Measurements from ENCODE around the gene MITF.

The MITF gene

DNA sequence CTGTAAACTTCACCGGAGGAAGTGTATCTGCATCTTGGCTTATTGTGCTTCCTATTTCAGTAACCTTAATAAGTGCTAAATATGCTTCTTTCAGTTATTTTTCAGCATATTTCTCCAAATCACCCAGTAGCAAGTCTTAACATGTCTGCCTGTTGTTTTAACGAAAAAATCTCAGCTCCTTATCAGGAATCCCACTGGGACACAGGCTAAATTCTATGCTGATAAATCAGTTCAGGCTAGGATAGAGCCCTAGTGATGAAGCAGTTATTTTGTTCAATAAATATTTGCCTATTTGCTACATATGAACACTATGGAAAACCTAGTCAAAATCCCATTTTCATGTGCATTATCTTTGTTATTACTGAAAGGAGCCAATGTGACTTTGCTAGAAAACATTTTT, 8.2 kb upstream of the MITF start:
- no peak for DNase-seq (ENCODE audit: insufficient read length)
- TF ChIP-seq POLR2AphosphoS5 (IDR thresholded peaks at IDR 0.05; ENCODE audit: low read depth, low read length) (no peak), POLR2A (IDR thresholded peaks at IDR 0.05; ENCODE audit: low read depth, low read length) (no peak), TAF1 (IDR thresholded peaks at IDR 0.05; ENCODE audit: borderline replicate concordance, low read depth, low read length) (no peak)
- no peak for FAIRE-seq

GRCh38 chr3:69735893-69736292, 3.4 kb upstream of the MITF start:
- DNase-seq (ENCODE audit: insufficient read length) = no peak
- no peak for FAIRE-seq
- no peak for TF ChIP-seq POLR2AphosphoS5 (IDR thresholded peaks at IDR 0.05; ENCODE audit: low read depth, low read length)
- no peak for TF ChIP-seq POLR2A (IDR thresholded peaks at IDR 0.05; ENCODE audit: low read depth, low read length)
- TF ChIP-seq TAF1 (IDR thresholded peaks at IDR 0.05; ENCODE audit: borderline replicate concordance, low read depth, low read length) = no peak

- no peak for FAIRE-seq
Measured at GRCh38 chr3:69737392-69737791, 1.9 kb upstream of the MITF start.

GRCh38 chr3:69738315-69738714, 949 bp upstream of the MITF start:
- no peak for DNase-seq (ENCODE audit: insufficient read length)

More at GRCh38 chr3:69737392-69737791, 1.9 kb upstream of the MITF start:
- no peak for DNase-seq (ENCODE audit: insufficient read length)
- TF ChIP-seq POLR2A (IDR thresholded peaks at IDR 0.05; ENCODE audit: low read depth, low read length) = no peak
- no peak for TF ChIP-seq TAF1 (IDR thresholded peaks at IDR 0.05; ENCODE audit: borderline replicate concordance, low read depth, low read length)
- TF ChIP-seq POLR2AphosphoS5 (IDR thresholded peaks at IDR 0.05; ENCODE audit: low read depth, low read length) = no peak

DNA sequence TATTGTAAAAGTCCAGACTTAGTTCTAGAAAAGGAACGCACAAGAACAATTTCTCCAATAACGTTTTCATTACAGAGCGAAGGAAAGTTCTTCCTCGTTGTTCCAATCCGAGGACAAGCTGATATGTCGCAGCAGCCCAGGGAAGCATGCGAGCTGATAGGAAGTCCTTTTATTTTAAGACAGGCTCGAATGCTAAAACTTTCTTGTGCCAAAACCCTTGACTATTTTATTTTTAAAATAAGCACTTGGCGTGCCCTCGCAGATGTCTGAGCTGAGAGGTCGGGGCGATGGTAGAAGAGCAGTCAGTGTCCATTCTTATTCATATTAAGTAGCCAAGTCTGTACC, 433 bp upstream of the MITF start:
- FAIRE-seq (no peak), DNase-seq (ENCODE audit: insufficient read length) (no peak)
- TF ChIP-seq POLR2A (IDR thresholded peaks at IDR 0.05; ENCODE audit: low read depth, low read length) (no peak), TAF1 (IDR thresholded peaks at IDR 0.05; ENCODE audit: borderline replicate concordance, low read depth, low read length) (no peak), POLR2AphosphoS5 (IDR thresholded peaks at IDR 0.05; ENCODE audit: low read depth, low read length) (no peak)

More at GRCh38 chr3:69738315-69738714, 949 bp upstream of the MITF start:
- TF ChIP-seq TAF1 (IDR thresholded peaks at IDR 0.05; ENCODE audit: borderline replicate concordance, low read depth, low read length) (no peak), POLR2A (IDR thresholded peaks at IDR 0.05; ENCODE audit: low read depth, low read length) (no peak), POLR2AphosphoS5 (IDR thresholded peaks at IDR 0.05; ENCODE audit: low read depth, low read length) (no peak)
- no peak for FAIRE-seq

GRCh38 chr3:69740103-69741021, 1.1 kb downstream of the MITF start:
- DNase-seq (ENCODE audit: insufficient read length) (no peak), FAIRE-seq (no peak)
- TF ChIP-seq POLR2A (IDR thresholded peaks at IDR 0.05; ENCODE audit: low read depth, low read length) = no peak
- TF ChIP-seq TAF1 (IDR thresholded peaks at IDR 0.05; ENCODE audit: borderline replicate concordance, low read depth, low read length) = no peak
- no peak for TF ChIP-seq POLR2AphosphoS5 (IDR thresholded peaks at IDR 0.05; ENCODE audit: low read depth, low read length)

GRCh38 chr3:69741032-69741767, 1.9 kb downstream of the MITF start:
- DNase-seq (ENCODE audit: insufficient read length) (no peak), FAIRE-seq (no peak)
- TF ChIP-seq POLR2A (IDR thresholded peaks at IDR 0.05; ENCODE audit: low read depth, low read length) = no peak

DNA sequence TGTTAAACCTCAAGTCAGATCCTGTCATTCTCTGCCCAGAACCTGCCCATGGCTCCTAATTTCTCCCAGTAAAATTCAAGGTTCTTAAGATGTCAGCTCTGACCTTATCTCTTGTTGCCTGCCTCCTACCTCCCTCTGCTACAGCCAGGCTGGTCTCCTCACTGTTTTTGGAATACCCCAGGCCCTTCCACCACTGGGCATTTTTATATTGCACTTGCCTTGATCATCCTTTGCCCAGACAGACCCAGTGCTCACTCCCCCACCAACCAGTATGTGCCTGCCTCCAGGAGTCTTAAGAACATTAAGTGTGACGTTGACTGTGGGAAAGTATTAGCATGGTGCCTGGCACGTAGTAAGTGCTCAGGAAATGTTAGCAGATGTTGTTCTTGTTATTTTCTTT, 3.1 kb downstream of the MITF start:
- DNase-seq (ENCODE audit: insufficient read length) (no peak), FAIRE-seq (no peak)
- no peak for TF ChIP-seq TAF1 (IDR thresholded peaks at IDR 0.05; ENCODE audit: borderline replicate concordance, low read depth, low read length)
- TF ChIP-seq POLR2AphosphoS5 (IDR thresholded peaks at IDR 0.05; ENCODE audit: low read depth, low read length) = no peak
- no peak for TF ChIP-seq POLR2A (IDR thresholded peaks at IDR 0.05; ENCODE audit: low read depth, low read length)

GRCh38 chr3:69743975-69744906, 5.0 kb downstream of the MITF start:
- FAIRE-seq (no peak), DNase-seq (ENCODE audit: insufficient read length) (no peak)
- no peak for TF ChIP-seq POLR2A (IDR thresholded peaks at IDR 0.05; ENCODE audit: low read depth, low read length)
- TF ChIP-seq TAF1 (IDR thresholded peaks at IDR 0.05; ENCODE audit: borderline replicate concordance, low read depth, low read length) = no peak
- no peak for TF ChIP-seq POLR2AphosphoS5 (IDR thresholded peaks at IDR 0.05; ENCODE audit: low read depth, low read length)

DNA sequence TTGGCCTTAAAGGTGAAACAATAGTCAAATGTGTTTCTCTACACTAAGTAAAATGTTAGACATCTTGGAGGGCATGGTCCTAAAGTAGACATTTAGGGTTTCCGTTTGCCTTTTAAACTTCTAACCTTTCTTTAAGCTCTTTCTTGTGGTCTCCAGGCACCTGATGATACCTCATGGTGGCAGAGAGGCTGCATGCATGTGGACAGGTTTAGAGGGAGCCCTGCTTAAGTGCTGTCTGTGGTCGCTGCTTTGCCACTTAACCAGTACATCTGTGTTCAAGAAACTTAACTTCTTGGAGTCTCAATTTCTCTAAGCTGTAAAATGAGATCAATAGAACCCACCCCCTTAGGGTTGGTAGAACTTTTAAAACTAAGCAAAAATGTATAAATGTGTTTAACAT, 6.2 kb downstream of the MITF start:
- TF ChIP-seq POLR2A (IDR thresholded peaks at IDR 0.05; ENCODE audit: low read depth, low read length) (no peak), TAF1 (IDR thresholded peaks at IDR 0.05; ENCODE audit: borderline replicate concordance, low read depth, low read length) (no peak), POLR2AphosphoS5 (IDR thresholded peaks at IDR 0.05; ENCODE audit: low read depth, low read length) (no peak)
- no peak for FAIRE-seq

DNA sequence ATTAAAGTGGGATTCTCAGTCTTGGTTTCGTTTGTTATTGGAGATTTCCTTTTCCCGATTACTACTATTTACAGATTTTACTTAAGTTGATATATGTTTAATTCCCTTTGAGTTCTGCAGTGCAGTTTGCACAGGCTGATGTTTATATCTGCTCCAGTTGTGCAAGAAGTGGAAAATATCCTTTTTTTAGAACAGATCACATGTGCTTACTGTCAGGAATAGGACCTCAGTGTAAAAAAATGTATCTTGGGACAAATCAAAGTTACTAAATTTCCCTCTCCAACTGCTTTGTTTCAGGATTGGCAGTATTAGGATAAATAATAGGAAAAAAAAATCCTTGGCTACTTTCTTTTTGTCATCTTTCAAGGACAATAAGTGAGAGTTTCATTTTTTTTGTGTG, 6.9 kb downstream of the MITF start:
- TF ChIP-seq POLR2AphosphoS5 (IDR thresholded peaks at IDR 0.05; ENCODE audit: low read depth, low read length) (no peak), TAF1 (IDR thresholded peaks at IDR 0.05; ENCODE audit: borderline replicate concordance, low read depth, low read length) (no peak), POLR2A (IDR thresholded peaks at IDR 0.05; ENCODE audit: low read depth, low read length) (no peak)
- FAIRE-seq = no peak
- DNase-seq (ENCODE audit: insufficient read length) = no peak

More for the DNA sequence above, 6.2 kb downstream of the MITF start:
- no peak for DNase-seq (ENCODE audit: insufficient read length)
